HCT116 (cell line): ENCODE data around the gene PMF1. TPM values are rescaled to one million over a fixed set of nuclear protein-coding genes. Genes with fewer than 3 reads are reported as not detected.

ENCODE experiments used
- ATAC-seq: fragments of 200-7000 bp; cut with Tn5 transposase; 2 replicates; pipeline ENCODE4 v1.9.1; 2020; ENCODE audit warnings: mild to moderate bottlenecking, moderate library complexity
- BruUV-seq: library from RNA; stranded (reverse); fragments of 400-500 nt; replicated peaks from 2 replicates; lab custom pipeline; 2021; lab: Mats Ljungman, UMichigan
- CTCF ChIA-PET: fragments of 300-600 bp; sonication (Branson Sonifier 250); formaldehyde crosslinking; loops from one replicate; lab custom pipeline; 2021; ENCODE audit warnings: antibody characterized with exemption; lab: Charles Lee
- POLR2A ChIA-PET: fragments of 300-600, 350-600 bp; sonication (Branson Sonifier 250); formaldehyde crosslinking; loops from one replicate; lab custom pipeline; 2021; ENCODE audit warnings: antibody characterized with exemption; lab: Charles Lee
- RAD21 ChIA-PET, 2 experiments: fragments of 300-600 bp; sonication (Branson Sonifier 250); formaldehyde crosslinking; loops; one replicate each; lab custom pipeline; 2023; ENCODE audit warnings: low total read pairs in 2 of 2; ENCODE audit not compliant: uncharacterized antibody in 2 of 2, unreplicated experiment in 2 of 2, low non-redundant PET in 1 of 2; lab: Charles Lee
- DNase-seq: peaks from one replicate; pipeline ENCODE4 v3.0.0-alpha.2; 2010; ENCODE audit warnings: low read depth, low spot score
- H2AFZ ChIP-seq: fragments of 200-600 bp; shearing (Covaris generic), sonication (generic); 2 replicates; pipeline ENCODE4 v1.6.1; 2017; ENCODE audit warnings: low read depth, mixed run types, mixed read lengths, antibody characterized with exemption, low read length; ENCODE audit not compliant: poor library complexity, severe bottlenecking
- H3K27ac ChIP-seq: 2 replicates; pipeline ENCODE4 v1.5.1; 2012; ENCODE audit warnings: low read depth, low read length
- H3K27me3 ChIP-seq: fragments of 200-600 bp; sonication (generic); 2 replicates; pipeline ENCODE4 v1.6.1; 2016; ENCODE audit warnings: mixed run types, low read length, mixed read lengths; ENCODE audit not compliant: insufficient read depth
- H3K36me3 ChIP-seq, 2 experiments: fragments of 200-500 bp in 1 of 2; fragments of 200-600 bp in 1 of 2; sonication (Bioruptor generic) in 1 of 2; sonication (generic) in 1 of 2; 2 replicates each; pipeline versions ENCODE4 v1.5.1 to v1.6.1; 2014 to 2016; ENCODE audit warnings: low read length in 2 of 2, inconsistent platforms in 1 of 2, mixed read lengths in 1 of 2, mixed run types in 1 of 2; ENCODE audit not compliant: insufficient read depth in 2 of 2, control insufficient read depth in 1 of 2
- H3K4me1 ChIP-seq, 2 experiments: fragments of 200-600 bp in 1 of 2; sonication (generic) in 1 of 2; 2 replicates each; pipeline versions ENCODE4 v1.5.1 to v1.6.1; 2012 to 2017; ENCODE audit warnings: low read length in 2 of 2, inconsistent platforms in 1 of 2, mild to moderate bottlenecking in 1 of 2, mixed read lengths in 1 of 2, mixed run types in 1 of 2, moderate library complexity in 1 of 2; ENCODE audit not compliant: insufficient read depth in 2 of 2, control insufficient read depth in 1 of 2
- H3K4me2 ChIP-seq: fragments of 200-600 bp; sonication (generic); 2 replicates; pipeline ENCODE4 v1.6.1; 2017; ENCODE audit warnings: mixed run types, low read length, mixed read lengths
- H3K4me3 ChIP-seq, 2 experiments: fragments of 200-600 bp in 1 of 2; sonication (generic) in 1 of 2; replicated peaks in 1 of 2; 2 replicates each; pipeline ENCODE4 v1.5.1; 2011 to 2016; ENCODE audit warnings: low read length in 2 of 2, control low read depth in 1 of 2, low read depth in 1 of 2, mild to moderate bottlenecking in 1 of 2, mixed read lengths in 1 of 2, mixed run types in 1 of 2
- H3K79me2 ChIP-seq: fragments of 200-600 bp; sonication (generic); 2 replicates; pipeline ENCODE4 v1.6.1; 2017; ENCODE audit warnings: mild to moderate bottlenecking, mixed run types, low read length, moderate library complexity, mixed read lengths; ENCODE audit not compliant: insufficient read depth
- H3K9ac ChIP-seq: fragments of 200-600 bp; sonication (generic); 2 replicates; pipeline ENCODE4 v1.6.1; 2016; ENCODE audit warnings: low read length, mixed read lengths
- H3K9me2 ChIP-seq: fragments of 200-600 bp; sonication (generic), shearing (Covaris generic); 2 replicates; pipeline ENCODE4 v1.6.1; 2017; ENCODE audit warnings: mixed run types, mild to moderate bottlenecking, moderate library complexity; ENCODE audit not compliant: insufficient read depth
- H3K9me3 ChIP-seq, 2 experiments: fragments of 200-500 bp in 1 of 2; fragments of 200-600 bp in 1 of 2; sonication (Bioruptor generic) in 1 of 2; sonication (generic) in 1 of 2; 2 replicates each; pipeline ENCODE4 v1.6.1; 2014 to 2017; ENCODE audit warnings: low read length in 2 of 2, mixed read lengths in 2 of 2, inconsistent platforms in 1 of 2, low read depth in 1 of 2, mild to moderate bottlenecking in 1 of 2, mixed run types in 1 of 2, moderate library complexity in 1 of 2; ENCODE audit not compliant: control insufficient read depth in 1 of 2, insufficient read depth in 1 of 2
- H4K20me1 ChIP-seq: fragments of 200-600 bp; sonication (generic), shearing (Covaris generic); 2 replicates; pipeline ENCODE4 v1.6.1; 2017; ENCODE audit warnings: mixed run types, mild to moderate bottlenecking, moderate library complexity; ENCODE audit not compliant: insufficient read depth
- ATF3 ChIP-seq: IDR thresholded peaks from 2 replicates; pipeline ENCODE4 v1.6.1; 2012
- CEBPB ChIP-seq: IDR thresholded peaks from 2 replicates; pipeline ENCODE4 v1.6.1; 2012; ENCODE audit warnings: low read depth
- EGR1 ChIP-seq: IDR thresholded peaks from 2 replicates; pipeline ENCODE4 v1.6.1; 2012; ENCODE audit warnings: low read depth
- ELF1 ChIP-seq: IDR thresholded peaks from 2 replicates; pipeline ENCODE4 v1.6.1; 2012; ENCODE audit warnings: low read depth, borderline replicate concordance
- EZH2 ChIP-seq: fragments of 200-600 bp; sonication (generic); IDR thresholded peaks from 2 replicates; pipeline ENCODE4 v1.6.1; 2017; ENCODE audit warnings: antibody characterized with exemption, mixed run types
- EZH2phosphoT487 ChIP-seq: fragments of 200-600 bp; IDR thresholded peaks from 2 replicates; pipeline ENCODE4 v1.6.1; 2018; ENCODE audit warnings: antibody characterized with exemption, borderline replicate concordance
- JUND ChIP-seq: IDR thresholded peaks from 2 replicates; pipeline ENCODE4 v1.6.1; 2012
- MAX ChIP-seq: IDR thresholded peaks from 2 replicates; pipeline ENCODE4 v1.6.1; 2012
- POLR2A ChIP-seq: IDR thresholded peaks from 2 replicates; pipeline ENCODE4 v1.7.0; 2011; ENCODE audit warnings: borderline replicate concordance; ENCODE audit not compliant: insufficient read depth, insufficient read length; ENCODE audit errors: extremely low read depth
- POLR2AphosphoS5 ChIP-seq: IDR thresholded peaks from 2 replicates; pipeline ENCODE4 v1.6.1; 2011; ENCODE audit warnings: mild to moderate bottlenecking, low read depth, low read length, moderate library complexity
- RAD21 ChIP-seq: IDR thresholded peaks from 2 replicates; pipeline ENCODE4 v1.6.1; 2012; ENCODE audit warnings: low read depth, mild to moderate bottlenecking
- REST ChIP-seq: IDR thresholded peaks from 2 replicates; pipeline ENCODE4 v1.6.1; 2012; ENCODE audit warnings: low read depth
- SP1 ChIP-seq: IDR thresholded peaks from 2 replicates; pipeline ENCODE4 v1.6.1; 2012; ENCODE audit warnings: low read depth
- SRF ChIP-seq: IDR thresholded peaks from 2 replicates; pipeline ENCODE4 v1.6.1; 2012; ENCODE audit warnings: low read depth
- TCF7L2 ChIP-seq: IDR thresholded peaks from 2 replicates; pipeline ENCODE4 v1.7.0; 2011; ENCODE audit warnings: borderline replicate concordance, inconsistent platforms; ENCODE audit not compliant: insufficient read depth, insufficient read length; ENCODE audit errors: extremely low read depth
- YY1 ChIP-seq: IDR thresholded peaks from 2 replicates; pipeline ENCODE4 v1.6.1; 2011; ENCODE audit warnings: low read length, low read depth, moderate library complexity, mild to moderate bottlenecking; ENCODE audit not compliant: insufficient replicate concordance; ENCODE audit errors: extremely low read depth
- ZBTB33 ChIP-seq: IDR thresholded peaks from 2 replicates; pipeline ENCODE4 v1.6.1; 2011; ENCODE audit warnings: mild to moderate bottlenecking, low read length, moderate library complexity; ENCODE audit not compliant: insufficient replicate concordance; ENCODE audit errors: extremely low read depth
- ZFX ChIP-seq: fragments of 450-650 bp; IDR thresholded peaks from 2 replicates; pipeline ENCODE4 v1.6.1; 2017
- ZNF274 ChIP-seq: fragments of 200-500 bp; sonication (Bioruptor generic); IDR thresholded peaks from 2 replicates; pipeline ENCODE4 v1.6.1; 2014; ENCODE audit warnings: mild to moderate bottlenecking, low read depth, low read length, inconsistent platforms
- intact Hi-C: fragments of 100-400 bp; cut with micrococcal nuclease; formaldehyde crosslinking; loops from 2 replicates; pipeline ENCODE4 v1.10.0; 2022
- total RNA-seq: library from RNA; stranded (reverse); gene quantifications from one replicate; pipeline ENCODE4 v1.2.1, GENCODE V29; 2021; ENCODE audit not compliant: unreplicated experiment
- TF ChIP-seq, protein P1 (sequence below), 3 experiments: fragments of 200-600 bp in 1 of 3; sonication (generic) in 1 of 3; IDR thresholded peaks in 2 of 3; conservative IDR thresholded peaks in 1 of 3; 2 replicates each; pipeline ENCODE4 v1.5.1; 2012 to 2017; ENCODE audit warnings: low read depth in 2 of 3, low read length in 2 of 3, antibody characterized with exemption in 1 of 3, borderline replicate concordance in 1 of 3, control low read depth in 1 of 3, mild to moderate bottlenecking in 1 of 3, mixed read lengths in 1 of 3, mixed run types in 1 of 3, moderate library complexity in 1 of 3; ENCODE audit not compliant: insufficient read depth in 1 of 3

PMF1 gene
- total RNA-seq, 1 experiment from 2014 or later, result 52.6 TPM

DNA sequence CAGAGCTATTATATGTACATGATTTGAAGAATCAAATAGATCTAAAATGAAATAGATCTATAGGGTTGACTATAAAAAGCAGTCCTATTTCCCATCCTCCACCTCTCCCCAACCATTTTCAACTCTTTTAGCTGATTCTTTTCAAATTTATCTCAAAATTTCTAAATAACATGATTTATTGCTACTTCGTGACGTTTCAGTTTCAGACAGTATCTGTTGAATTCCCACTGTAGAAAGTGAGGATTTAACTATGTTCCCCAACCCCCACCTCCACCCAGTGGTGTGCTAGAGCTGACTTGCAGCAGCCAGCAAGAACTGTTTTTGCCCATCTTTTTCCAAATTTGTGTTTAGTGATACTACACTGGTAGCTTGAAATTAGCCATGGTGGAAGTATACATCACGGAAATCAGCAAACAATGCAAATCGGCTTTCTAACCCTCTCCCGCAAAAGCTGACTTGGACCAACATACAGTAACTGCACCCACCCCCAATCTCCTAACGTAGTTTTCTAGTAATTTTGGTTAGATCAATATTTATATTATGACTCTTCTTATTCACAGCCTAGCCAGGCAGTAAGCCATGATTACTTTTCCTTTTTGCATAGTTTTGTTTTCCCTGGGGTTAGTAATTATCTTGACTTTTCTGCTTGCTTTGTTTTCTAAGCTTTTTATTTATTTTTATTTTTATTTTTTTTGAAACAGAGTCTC is 48.5 kb upstream of the PMF1 start:
- DNase-seq (no peak), ATAC-seq (no peak)
- H3K4me3 ChIP-seq, result no peak overlapping the region
- BruUV-seq, result no TSS peak
- RAD21 ChIA-PET, result no interaction called here
- H3K27ac ChIP-seq, result no peak overlapping the region
- H3K9me3 ChIP-seq, result no peaks in the 10 kb centered on the region
- intact Hi-C loops, result no loop called here
- H3K36me3 ChIP-seq, result no peaks in the 10 kb centered on the region
- CTCF ChIA-PET, result no interaction called here
- no peak overlapping the region for H3K9ac ChIP-seq
- TF ChIP-seq RAD21, result no peak
- no peak for TF ChIP-seq ZBTB33
- no peak for TF ChIP-seq EZH2phosphoT487
- no peak for TF ChIP-seq SP1
- no peak for TF ChIP-seq POLR2AphosphoS5
- no peak for TF ChIP-seq JUND
- TF ChIP-seq ZFX, result no peak
- TF ChIP-seq EGR1, result no peak
- TF ChIP-seq, protein P1, sequence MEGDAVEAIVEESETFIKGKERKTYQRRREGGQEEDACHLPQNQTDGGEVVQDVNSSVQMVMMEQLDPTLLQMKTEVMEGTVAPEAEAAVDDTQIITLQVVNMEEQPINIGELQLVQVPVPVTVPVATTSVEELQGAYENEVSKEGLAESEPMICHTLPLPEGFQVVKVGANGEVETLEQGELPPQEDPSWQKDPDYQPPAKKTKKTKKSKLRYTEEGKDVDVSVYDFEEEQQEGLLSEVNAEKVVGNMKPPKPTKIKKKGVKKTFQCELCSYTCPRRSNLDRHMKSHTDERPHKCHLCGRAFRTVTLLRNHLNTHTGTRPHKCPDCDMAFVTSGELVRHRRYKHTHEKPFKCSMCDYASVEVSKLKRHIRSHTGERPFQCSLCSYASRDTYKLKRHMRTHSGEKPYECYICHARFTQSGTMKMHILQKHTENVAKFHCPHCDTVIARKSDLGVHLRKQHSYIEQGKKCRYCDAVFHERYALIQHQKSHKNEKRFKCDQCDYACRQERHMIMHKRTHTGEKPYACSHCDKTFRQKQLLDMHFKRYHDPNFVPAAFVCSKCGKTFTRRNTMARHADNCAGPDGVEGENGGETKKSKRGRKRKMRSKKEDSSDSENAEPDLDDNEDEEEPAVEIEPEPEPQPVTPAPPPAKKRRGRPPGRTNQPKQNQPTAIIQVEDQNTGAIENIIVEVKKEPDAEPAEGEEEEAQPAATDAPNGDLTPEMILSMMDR (IDR thresholded peaks at IDR 0.05 in 2 of 3, conservative IDR thresholded peaks at IDR 0.05 in 1 of 3; ENCODE audit: borderline replicate concordance in 1 of 3, insufficient read depth in 1 of 3, low read depth in 2 of 3, low read length in 2 of 3), result no peak
- TF ChIP-seq REST, result no peak
- no peak for TF ChIP-seq MAX
- no peak for TF ChIP-seq CEBPB
- TF ChIP-seq ZNF274, result no peak
- TF ChIP-seq SRF, result no peak
- no peak for TF ChIP-seq EZH2
- TF ChIP-seq YY1, result no peak
- TF ChIP-seq TCF7L2, result no peak
- no peak for TF ChIP-seq POLR2A
- TF ChIP-seq ELF1, result no peak
- TF ChIP-seq ATF3, result no peak
- no peaks in the 10 kb centered on the region for H3K79me2 ChIP-seq
- POLR2A ChIA-PET, result interaction anchor here (0.9 kb wide), 1 partner anchor 30 kb away, joined by 3 read pairs; the partner anchor contains the start of gene SLC25A44
- no peaks in the 10 kb centered on the region for H3K4me1 ChIP-seq
- H3K4me2 ChIP-seq, result no peak overlapping the region
- H3K9me2 ChIP-seq, result no peaks in the 10 kb centered on the region
- no peaks in the 10 kb centered on the region for H4K20me1 ChIP-seq
- H2AFZ ChIP-seq, result no peak overlapping the region
- H3K27me3 ChIP-seq, result no peaks in the 10 kb centered on the region
